Activated gamma-delta T cell treated with Interleukin-2 at 50 U/mL for 16 hours (primary cell): ENCODE results near the gene VEGFB.

Source experiments
- DNase-seq: peaks from one replicate; pipeline ENCODE4 v3.0.0-alpha.2; 2020

Gene VEGFB, protein sequence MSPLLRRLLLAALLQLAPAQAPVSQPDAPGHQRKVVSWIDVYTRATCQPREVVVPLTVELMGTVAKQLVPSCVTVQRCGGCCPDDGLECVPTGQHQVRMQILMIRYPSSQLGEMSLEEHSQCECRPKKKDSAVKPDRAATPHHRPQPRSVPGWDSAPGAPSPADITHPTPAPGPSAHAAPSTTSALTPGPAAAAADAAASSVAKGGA

DNA sequence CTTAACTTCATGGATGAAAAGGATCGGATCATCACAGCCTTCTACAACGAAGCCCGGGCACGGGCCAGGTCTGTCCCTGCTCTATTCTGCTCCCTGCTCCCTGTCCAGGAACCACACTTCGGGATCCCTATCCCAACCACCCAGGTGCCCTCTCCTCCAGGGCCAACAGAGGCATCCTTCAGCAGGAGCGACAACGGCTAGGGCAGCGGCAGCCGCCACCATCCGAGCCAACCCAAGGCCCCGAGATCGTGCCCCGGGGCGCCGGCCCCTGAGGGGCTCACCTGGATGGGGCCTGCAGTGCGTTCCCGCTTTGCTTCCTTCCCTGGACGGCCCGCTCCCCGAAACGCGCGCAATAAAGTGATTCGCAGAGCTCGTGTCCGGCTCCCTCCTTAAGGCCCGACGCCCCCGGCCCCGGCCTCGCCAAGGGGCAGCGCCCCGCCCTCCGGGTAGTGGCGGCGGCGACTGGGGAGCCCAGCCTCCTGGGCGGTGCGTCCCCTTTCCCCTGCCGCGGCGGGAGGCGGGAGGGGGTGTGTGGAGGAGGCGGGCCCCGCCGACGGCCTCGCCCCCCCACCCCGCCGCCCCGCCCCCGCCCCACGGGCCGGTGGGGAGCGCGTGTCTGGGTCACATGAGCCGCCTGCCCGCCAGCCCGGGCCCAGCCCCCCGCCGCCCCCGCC, at the start of gene VEGFB:
Gene VEGFB (plus strand): TSS at position 672 of the 674 bp plus-strand sequence. CDS start 250 bp downstream, outside the sequence.
- peak; percentile 74 for DNase-seq

DNA sequence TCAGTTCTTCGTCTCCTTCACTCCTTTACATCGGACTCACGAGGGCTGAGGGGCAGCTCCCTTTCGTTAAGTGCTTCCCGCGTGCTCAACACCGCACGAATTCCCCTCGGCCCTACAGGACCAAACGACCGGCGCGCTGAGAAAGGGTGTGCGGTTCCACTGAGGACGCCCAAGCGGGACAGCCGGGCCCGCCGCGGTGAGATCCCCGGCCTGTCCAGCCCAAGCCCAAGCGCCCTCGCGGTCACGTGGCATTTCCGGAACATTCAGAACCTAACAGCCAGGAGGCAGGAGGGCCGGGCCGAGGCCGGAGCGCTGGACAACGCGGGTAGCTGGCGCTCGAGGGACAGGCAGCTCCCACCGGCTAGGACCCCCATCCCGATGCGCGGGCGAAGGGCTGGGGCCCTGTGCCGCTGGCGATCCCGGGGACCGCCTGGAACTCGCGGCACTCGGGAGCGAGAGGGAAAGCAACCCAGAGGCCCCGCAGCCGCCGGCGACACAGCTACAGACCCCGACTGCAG, 49.1 kb upstream of the VEGFB start:
- DNase-seq: no peak

DNA sequence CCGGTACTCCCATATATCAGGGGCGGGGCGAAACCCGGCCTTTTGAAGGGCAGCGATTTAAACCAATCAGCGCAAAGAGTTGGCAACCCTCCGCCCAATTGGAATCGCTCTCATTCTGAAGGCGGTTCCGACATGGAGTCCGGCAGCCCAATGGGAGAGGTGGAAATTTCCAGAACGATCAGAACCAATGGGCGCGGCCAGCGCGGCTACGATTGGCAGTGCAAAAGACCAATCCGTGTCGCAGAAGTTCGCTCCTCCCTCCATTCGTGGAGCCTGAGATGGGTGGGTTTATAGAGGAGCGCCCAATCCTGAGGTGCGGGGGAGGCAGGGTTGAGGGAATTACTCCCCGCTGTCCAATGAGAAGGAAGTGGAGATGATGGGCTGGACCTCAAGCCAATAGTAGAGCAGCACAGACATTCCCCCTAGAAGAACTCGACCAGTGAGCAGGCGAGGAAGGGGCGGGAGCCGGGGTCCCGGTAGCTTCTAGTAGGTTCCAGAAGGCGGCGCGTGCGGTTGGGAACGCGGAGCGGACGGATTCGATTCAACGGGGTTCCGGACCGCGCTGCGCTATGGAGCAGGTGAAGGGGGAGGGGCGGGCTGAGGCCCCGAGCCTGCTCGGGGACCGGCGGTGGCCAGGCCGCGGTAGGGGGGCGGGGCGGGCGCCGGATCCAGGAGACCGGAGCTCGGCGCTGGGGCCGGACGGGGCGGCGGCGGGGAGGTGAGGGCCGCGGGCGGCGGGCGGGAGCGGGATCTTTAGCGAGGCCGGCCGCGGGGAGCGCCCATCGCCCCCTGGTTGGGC, 48.5 kb upstream of the VEGFB start, which contains the start of gene STIP1:
Gene STIP1 (plus strand): TSS at position 479 of the 799 bp plus-strand sequence. CDS start 91 bp downstream, at position 570.
- DNase-seq: peak; percentile 98

DNA sequence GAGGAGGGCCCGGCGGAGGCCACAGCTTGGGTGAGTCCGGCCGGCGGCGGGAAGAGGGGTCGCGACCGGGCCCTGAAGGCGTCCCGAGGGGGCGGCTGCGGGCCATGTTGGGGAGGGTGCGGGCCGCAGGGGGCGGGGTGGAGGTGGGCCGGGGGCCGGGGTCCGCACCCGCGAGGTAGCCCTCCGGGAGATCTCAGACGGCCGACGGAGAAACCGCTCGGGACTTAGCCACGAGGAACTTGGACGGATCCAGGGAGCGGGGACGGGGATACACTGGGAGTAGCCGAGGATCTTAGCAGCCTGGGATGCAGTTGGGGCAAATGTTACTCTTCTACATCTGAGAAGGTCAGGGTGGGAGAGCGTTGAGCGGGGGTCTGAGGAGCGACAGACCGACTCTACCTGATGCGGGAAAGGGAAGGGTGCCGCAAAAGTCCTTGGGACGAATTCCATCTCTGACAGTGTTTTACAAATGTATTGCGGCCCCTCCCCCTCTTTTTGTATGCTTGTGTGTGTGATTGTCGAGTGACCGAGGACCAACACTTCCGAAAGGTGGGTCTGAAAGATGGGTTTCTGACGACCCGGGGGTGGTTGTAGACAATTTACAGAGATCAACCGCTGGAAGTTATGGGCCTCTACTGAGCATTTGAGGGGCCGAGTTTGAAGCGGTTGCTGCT, 47.8 kb upstream of the VEGFB start:
- peak; percentile 31 for DNase-seq

DNA sequence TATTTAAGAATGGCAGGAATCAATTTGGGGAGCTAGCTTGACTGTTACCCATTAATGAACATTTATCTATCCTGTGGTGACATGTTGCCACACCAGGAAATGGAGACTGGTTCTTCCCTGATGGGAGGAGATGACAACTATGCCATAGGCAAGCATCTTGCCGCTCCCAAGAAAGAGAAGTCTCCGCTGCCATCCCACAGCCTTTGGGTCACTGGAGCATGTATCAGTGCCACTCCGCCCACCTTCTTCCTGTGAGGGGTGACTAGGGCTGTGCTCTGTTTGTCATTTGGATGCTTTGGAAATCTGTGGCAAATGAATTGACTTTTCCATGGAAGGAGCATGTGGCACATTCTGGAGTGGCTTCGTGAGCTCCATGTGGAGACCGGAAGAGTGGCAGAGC, 42.0 kb upstream of the VEGFB start:
- no peak for DNase-seq

DNA sequence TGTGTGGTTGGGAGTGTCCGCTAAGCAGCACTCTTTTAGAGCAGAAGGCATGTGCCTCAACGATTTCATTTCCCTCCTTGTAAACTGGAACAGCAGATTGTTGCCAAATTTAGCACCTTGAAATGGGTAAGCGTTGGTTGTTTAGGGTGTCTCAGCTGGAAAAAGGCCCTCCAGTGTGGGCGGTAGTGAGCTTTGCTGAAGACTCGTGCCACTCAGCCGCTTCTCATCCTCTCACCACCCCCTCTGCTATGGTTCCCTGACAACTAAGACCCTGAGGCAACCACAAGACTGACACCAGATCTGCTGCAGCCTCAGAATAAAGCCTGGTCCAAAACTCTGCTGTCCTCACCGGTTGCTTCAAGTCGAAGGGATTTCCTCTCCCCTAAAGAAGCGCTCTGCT, 37.8 kb upstream of the VEGFB start:
- no peak for DNase-seq

DNA sequence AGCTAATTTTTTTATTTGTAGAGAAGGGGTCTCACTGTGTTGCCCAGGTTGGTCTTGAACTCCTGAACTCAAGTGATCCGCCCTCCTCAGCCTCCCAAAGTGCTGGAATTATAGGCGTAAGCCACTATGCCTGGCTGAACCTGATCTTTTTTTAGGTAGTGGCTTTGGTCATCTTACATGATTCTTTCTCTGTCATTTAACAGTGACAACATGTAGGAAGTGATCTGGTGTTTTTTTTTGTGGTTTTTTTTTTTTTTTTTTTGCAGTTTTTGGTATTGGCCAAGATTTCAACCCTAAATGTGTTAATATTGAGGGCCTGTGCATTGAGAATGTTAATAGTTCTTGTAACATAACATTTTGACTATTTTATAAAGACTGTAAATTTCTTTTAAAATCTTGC, 35.9 kb upstream of the VEGFB start:
- DNase-seq: no peak

DNA sequence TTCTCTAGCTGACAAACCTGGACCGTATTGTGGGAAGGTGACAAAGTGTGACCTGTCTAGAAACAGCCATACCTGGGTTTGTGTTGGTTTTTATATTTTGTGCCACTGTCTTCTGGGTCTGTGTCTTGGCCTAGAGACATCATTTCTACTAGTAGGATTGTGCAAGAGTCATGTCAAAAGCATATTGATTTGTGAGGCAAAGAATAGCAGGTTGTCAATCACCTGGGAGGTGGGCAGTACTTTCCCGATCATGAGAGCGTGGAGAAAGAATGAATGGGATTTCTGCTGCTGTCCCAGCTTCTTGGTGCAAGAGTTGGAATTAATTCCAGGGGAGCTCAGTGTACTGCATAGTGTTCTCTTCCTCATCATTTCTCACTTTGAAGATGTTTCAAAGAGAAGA, 32.8 kb upstream of the VEGFB start:
- DNase-seq: no peak

DNA sequence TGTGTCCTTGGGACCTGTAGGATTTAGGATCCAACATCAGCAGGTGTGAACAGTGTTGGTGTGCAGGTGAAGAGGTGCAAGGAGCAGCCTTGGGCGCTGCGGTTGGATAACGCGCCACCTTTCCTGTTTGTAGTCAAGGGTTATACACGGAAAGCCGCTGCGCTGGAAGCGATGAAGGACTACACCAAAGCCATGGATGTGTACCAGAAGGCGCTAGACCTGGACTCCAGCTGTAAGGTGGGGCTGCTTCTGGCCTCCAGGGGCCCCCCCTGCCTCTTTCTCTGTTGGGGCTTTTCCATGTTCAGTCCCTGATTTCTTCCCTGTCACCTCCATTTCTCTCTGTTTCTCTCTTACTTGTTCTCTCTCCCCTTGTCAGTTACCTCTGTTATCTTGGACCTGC, 31.4 kb upstream of the VEGFB start:
- no peak for DNase-seq

DNA sequence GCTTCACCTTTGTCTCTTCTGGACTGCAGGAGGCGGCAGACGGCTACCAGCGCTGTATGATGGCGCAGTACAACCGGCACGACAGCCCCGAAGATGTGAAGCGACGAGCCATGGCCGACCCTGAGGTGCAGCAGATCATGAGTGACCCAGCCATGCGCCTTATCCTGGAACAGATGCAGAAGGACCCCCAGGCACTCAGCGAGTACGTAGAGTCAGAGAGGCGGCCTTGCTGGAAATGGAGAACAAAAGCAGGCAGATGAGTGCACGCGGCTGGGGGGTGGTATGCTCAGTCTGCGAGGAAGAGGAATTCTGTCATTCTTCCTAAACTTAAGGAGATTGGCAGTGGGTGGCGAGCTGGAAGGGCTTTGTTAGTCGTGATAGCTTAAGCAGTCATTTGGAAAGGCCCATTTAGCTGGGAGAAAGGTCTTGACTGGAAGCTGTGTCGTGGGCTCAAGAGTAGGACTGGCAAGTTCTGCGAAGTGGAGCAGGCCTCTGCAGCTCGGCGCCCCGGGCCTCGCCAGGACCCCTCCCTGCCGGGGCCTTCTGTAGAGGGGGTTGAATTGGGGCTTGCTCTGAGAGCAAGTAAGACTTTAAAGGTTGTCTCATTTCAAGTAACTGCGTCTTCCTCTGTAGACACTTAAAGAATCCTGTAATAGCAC, 30.8 kb upstream of the VEGFB start:
- no peak for DNase-seq

DNA sequence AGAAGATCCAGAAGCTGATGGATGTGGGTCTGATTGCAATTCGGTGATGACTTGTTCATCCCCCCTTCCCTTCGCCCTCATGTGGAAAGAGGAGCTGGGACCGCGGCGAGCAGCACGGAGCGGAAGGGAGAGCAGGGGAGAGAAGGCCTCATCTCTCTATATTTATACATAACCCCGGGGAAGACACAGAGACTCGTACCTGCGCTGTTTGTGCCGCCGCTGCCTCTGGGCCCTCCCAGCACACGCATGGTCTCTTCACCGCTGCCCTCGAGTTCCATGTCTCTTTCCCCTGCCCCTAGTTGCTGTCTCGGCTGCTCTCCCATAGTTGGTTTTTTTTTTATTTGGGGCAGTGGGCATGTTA, 30.3 kb upstream of the VEGFB start:
- no peak for DNase-seq

DNA sequence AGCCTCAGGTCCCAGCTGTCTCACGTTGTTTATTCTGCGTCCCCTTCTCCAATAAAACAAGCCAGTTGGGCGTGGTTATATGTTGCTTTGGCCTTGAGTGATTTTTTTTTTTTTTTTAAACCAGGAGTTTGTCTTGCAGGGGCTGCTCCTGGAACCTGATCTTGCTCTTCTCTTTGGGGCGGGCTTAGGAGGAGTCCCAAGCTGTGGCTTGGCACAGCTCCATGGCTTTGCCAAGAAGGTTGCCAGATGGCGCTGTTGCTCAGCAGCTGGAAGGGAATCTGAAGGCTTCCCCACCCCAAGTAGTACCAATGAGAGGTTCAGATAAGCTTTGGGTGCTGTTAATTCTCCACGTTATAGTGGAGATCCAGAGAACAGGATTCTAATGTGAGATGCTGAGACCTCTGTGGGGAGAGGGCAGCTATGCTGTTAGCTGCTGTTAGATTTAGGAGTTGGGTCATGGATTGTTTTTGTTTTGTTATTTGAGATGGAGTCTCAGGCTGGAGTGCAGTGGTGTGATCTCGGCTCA, 29.9 kb upstream of the VEGFB start:
- peak; percentile 81 for DNase-seq

DNA sequence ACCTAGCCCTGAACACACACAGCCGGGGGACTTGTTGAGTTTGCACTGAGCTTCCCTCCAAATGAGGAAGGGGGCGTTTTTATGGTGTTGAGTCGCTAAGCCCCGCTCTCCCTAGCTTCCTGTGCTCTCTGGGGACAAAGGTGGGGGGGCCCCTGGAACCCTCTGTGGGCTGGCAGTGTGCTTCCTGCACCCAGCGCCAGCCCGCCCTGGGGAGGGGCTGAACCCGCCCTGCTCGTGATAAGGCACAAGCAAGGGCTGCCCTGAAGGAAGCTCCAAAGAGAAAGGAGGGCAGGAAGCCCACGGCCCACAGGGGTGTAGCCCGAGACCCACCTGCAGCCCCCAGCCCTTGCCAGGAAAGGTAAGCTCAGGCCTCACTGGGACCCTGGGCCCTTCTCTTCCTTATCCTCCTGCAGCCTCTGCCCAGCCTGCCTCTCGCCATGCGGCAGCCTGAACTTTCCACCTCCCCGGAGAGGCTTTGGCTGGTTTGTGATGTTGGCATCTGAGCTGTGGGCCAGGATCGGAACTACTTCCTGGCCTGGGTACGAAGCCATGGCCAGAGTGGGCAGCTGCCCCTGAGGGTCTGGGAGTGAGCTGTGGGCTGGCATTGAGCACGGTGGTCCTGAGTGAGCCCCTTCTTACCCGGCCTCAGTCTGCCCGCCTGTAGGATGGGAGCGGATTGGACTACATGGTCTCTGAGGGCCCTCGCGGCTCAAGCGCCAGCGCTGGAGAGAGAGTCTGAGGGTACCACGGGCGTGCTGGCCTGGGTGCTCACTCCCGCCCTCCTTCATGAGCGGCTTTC, 27.7 kb upstream of the VEGFB start, which contains the start of gene FERMT3:
Gene FERMT3 (plus strand): TSS at position 265 of the 799 bp plus-strand sequence. CDS start 644 bp downstream, outside the sequence.
- peak; percentile 66 for DNase-seq

DNA sequence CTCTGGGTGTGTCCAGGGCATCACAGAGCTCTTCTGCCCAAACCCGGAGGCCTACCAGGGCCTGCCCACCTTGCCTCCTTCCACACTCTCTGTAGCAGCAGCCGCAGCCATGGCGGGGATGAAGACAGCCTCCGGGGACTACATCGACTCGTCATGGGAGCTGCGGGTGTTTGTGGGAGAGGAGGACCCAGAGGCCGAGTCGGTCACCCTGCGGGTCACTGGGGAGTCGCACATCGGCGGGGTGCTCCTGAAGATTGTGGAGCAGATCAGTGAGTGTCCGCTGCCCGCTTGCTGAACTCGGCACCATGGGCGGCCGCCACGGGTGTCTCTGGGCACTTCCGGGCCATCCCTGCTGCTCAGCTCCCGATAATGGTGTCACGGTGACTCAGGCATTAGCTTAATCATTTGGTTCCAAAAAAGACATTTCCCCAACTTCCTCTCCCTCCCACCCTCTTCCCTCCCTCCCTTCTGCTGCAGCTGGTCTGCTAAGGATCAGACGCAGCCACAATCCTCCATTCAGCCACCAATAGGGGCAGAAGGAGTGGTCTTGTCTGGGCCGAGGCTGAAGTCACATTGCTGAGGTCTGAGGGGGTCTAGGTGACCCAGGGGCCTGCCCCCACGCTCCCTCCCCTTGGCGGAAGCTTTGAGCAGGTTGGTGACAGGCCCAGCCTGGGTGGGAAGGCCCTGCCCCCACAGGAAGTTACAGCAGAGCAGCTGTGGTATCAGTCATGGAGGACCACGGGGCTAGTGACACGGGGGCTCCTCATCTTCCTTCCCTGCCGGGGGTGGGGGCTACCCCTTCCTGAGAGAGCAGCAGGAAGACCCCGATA, 26.9 kb upstream of the VEGFB start:
- peak; percentile 77 for DNase-seq

DNA sequence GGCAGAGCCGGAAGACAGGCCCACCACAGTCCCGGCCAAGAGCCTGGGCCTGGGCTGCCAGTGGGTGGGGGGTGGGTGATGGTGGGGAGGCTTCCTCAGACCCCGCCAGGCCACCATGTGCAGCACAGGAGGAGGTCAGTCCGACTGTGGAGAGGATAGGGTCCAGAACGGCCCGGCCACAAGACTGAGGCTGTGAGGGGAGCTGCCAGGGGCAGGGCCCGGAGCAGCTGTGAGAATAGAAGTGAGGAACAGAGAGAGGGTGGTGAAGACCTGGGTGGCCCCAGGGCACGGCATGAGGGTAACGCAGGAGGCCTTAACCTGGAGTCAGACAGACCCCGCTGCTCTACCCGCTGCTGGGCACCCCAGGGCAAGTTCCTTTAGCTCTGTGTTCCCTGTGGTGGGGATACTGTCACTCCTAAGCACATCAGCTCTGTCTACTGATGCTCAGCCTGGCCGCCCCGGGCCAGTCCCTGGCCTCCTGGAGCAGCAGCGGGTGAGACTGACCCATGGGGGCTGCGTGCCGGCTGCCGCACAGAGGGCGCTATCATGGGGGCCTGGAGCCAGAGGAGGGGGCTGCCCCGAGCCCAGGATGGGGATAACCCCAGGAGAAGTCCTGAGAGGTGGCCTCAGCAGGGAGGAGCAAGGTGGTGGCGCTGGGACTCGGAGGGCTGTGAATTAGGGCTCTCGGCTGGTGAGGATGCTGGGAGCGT, 26.1 kb upstream of the VEGFB start:
- no peak for DNase-seq

DNA sequence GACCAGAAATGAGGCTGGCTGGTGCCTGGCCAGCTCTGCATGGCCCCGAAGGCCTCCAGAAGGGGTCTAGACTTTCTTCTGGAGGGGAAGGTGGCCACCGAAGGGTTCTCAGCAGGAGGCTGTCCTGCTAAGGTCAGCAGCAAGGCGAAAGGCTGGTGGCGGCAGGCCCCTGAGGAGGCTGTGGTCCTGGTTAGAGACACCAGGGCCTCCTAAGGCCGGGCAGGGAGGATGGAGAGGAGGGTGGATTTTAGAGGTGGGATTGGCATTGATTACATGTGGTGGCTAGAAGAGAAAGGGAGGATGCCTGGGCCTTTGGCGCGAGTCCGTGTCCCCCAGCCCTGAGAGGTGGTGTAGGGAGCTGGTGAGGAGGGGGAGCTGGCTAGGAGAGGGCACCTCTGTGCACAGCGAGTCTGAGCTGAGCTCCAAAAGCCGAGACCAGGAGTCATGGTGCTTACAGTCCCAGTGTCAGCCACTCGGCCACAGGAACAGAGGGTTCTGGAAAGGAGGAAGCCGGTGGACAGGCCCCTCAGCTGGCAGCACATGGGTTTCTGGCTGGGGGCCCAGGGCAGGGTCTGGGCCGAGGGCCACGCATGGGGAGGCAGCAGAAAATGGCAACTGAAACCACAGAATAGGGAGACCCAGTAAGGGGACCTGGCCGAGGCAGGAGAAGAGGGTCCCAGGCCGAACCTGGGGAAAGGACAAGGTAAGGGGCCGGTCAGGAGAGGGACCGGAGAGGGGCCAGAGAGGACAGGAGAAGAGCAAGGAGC, 25.4 kb upstream of the VEGFB start:
- DNase-seq: no peak

DNA sequence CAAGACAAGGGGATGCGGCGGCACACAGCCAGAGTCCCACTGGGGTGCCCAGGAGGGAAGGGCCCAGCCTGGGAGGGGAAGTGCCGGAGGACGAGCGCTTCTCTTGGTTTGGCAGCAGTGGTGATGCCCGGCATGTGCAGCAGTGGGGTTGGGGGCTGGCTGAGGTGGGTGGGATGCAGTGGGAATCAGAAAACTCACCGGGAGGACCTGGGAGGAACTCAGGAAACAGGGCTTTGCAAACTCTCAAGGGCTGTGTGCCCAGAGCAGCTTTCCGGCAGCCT, 24.9 kb upstream of the VEGFB start:
- DNase-seq: no peak

DNA sequence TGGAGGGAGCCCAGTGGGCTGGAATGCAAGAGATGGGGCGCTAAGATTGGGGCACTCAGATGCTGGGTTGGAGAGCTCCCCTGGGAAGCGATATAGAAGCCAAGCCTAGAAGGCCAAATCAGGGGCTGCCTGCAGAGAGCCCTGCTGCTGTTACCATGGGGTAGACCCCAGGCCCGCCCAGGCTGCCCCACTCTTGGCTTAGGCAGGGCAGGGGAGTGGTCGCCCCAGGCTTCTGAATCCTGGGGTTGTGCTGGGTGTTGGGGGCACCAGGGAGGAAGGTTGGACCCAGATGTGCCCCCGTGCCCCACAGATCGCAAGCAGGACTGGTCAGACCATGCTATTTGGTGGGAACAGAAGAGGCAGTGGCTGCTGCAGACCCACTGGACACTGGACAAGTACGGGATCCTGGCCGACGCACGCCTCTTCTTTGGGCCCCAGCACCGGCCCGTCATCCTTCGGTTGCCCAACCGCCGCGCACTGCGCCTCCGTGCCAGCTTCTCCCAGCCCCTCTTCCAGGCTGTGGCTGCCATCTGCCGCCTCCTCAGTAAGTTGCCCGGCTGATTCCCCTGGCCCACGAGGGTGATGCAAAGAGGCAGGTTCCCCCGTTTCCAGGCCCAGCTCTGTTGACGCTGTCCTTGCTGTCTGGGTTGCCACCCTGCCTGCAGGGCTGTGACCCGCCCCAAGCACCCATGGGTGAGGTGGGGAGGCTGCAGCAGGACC, 23.9 kb upstream of the VEGFB start:
- no peak for DNase-seq
